Ishikawa (cell line): ENCODE results near the gene ECT2.

ENCODE experiments used
- CEBPB ChIP-seq: IDR thresholded peaks from 2 replicates; pipeline ENCODE4 v1.6.1; 2012
- CREB1 ChIP-seq: IDR thresholded peaks from 2 replicates; pipeline ENCODE4 v1.6.1; 2012; ENCODE audit warnings: low read depth
- EGR1 ChIP-seq: IDR thresholded peaks from 2 replicates; pipeline ENCODE4 v1.6.1; 2012
- EP300 ChIP-seq: IDR thresholded peaks from 2 replicates; pipeline ENCODE4 v1.6.1; 2012; ENCODE audit warnings: borderline replicate concordance
- FOXM1 ChIP-seq: IDR thresholded peaks from 2 replicates; pipeline ENCODE4 v1.6.1; 2012; ENCODE audit warnings: low read depth, borderline replicate concordance
- MAX ChIP-seq: IDR thresholded peaks from 2 replicates; pipeline ENCODE4 v1.6.1; 2012
- NFIC ChIP-seq: IDR thresholded peaks from 2 replicates; pipeline ENCODE4 v1.6.1; 2012
- RAD21 ChIP-seq: IDR thresholded peaks from 2 replicates; pipeline ENCODE4 v1.6.1; 2012; ENCODE audit warnings: low read depth
- REST ChIP-seq: IDR thresholded peaks from 2 replicates; pipeline ENCODE4 v1.6.1; 2012; ENCODE audit warnings: low read depth, mild to moderate bottlenecking
- TAF1 ChIP-seq: IDR thresholded peaks from 2 replicates; pipeline ENCODE4 v1.6.1; 2012; ENCODE audit warnings: low read depth, mild to moderate bottlenecking
- TCF12 ChIP-seq: IDR thresholded peaks from 2 replicates; pipeline ENCODE4 v1.6.1; 2012; ENCODE audit warnings: low read depth
- TEAD4 ChIP-seq: IDR thresholded peaks from 2 replicates; pipeline ENCODE4 v1.6.1; 2012
- USF1 ChIP-seq: IDR thresholded peaks from 2 replicates; pipeline ENCODE4 v1.6.1; 2012
- YY1 ChIP-seq: IDR thresholded peaks from 2 replicates; pipeline ENCODE4 v1.6.1; 2012; ENCODE audit warnings: low read depth
- ZBTB7A ChIP-seq: IDR thresholded peaks from 2 replicates; pipeline ENCODE4 v1.6.1; 2012; ENCODE audit warnings: low read depth

The ECT2 gene

GRCh38 chr3:172753125-172753524 lies 2.6 kb downstream of the ECT2 start:
- TF ChIP-seq ZBTB7A = no peak
- TF ChIP-seq TAF1 = no peak
- no peak for TF ChIP-seq RAD21
- no peak for TF ChIP-seq EP300
- no peak for TF ChIP-seq MAX
- no peak for TF ChIP-seq CREB1
- TF ChIP-seq EGR1 = no peak
- TF ChIP-seq NFIC = no peak

- TF ChIP-seq CREB1 (no peak), NFIC (no peak)
These were observed 15.7 kb downstream of the ECT2 start for GRCh38 chr3:172766241-172766640.

GRCh38 chr3:172766718-172767405 lies 16.3 kb downstream of the ECT2 start:
- TF ChIP-seq TEAD4 = no peak
- no peak for TF ChIP-seq MAX
- TF ChIP-seq TCF12 = no peak
- no peak for TF ChIP-seq USF1
- TF ChIP-seq EP300 = no peak
- TF ChIP-seq FOXM1 = no peak
- no peak for TF ChIP-seq NFIC
- TF ChIP-seq RAD21 = no peak
- no peak for TF ChIP-seq EGR1
- no peak for TF ChIP-seq YY1
- TF ChIP-seq TAF1 = no peak
- no peak for TF ChIP-seq ZBTB7A
- no peak for TF ChIP-seq CREB1
- TF ChIP-seq CEBPB = no peak
- no peak for TF ChIP-seq REST

- TF ChIP-seq ZBTB7A (no peak), YY1 (no peak), RAD21 (no peak), NFIC (no peak), EGR1 (no peak), EP300 (no peak), CREB1 (no peak), TCF12 (no peak)
These were observed 19.9 kb downstream of the ECT2 start for GRCh38 chr3:172770382-172770781.

GRCh38 chr3:172771672-172772071 lies 21.1 kb downstream of the ECT2 start:
- no peak for TF ChIP-seq REST
- no peak for TF ChIP-seq CREB1
- TF ChIP-seq CEBPB = no peak
- TF ChIP-seq RAD21 = no peak
- TF ChIP-seq TCF12 = no peak
- TF ChIP-seq NFIC = no peak
- no peak for TF ChIP-seq TAF1
- no peak for TF ChIP-seq EP300
- no peak for TF ChIP-seq MAX
- TF ChIP-seq ZBTB7A = no peak
- no peak for TF ChIP-seq YY1
- TF ChIP-seq USF1 = no peak
- no peak for TF ChIP-seq TEAD4

GRCh38 chr3:172776049-172776717 lies 25.7 kb downstream of the ECT2 start:
- TF ChIP-seq NFIC (no peak), FOXM1 (no peak), TEAD4 (no peak), TCF12 (no peak), REST (no peak), RAD21 (no peak), ZBTB7A (no peak), MAX (no peak)
